ENCODE data around the gene PROB1.

PROB1 gene

GRCh38 chr5:139397921-139398320 lies 3.0 kb upstream of the PROB1 start:
- TF ChIP-seq CTCF (IDR thresholded peaks at IDR 0.05; ENCODE audit: low read depth, low read length) = no peak
- peak in 1 of 2 donors; percentile 29 for DNase-seq (ENCODE audit: low read depth in 2 of 2)
- H3K4me3 ChIP-seq (replicated peaks in 1 of 2; ENCODE audit: low read depth in 2 of 2, low read length in 2 of 2) = no peak overlapping the region

DNA sequence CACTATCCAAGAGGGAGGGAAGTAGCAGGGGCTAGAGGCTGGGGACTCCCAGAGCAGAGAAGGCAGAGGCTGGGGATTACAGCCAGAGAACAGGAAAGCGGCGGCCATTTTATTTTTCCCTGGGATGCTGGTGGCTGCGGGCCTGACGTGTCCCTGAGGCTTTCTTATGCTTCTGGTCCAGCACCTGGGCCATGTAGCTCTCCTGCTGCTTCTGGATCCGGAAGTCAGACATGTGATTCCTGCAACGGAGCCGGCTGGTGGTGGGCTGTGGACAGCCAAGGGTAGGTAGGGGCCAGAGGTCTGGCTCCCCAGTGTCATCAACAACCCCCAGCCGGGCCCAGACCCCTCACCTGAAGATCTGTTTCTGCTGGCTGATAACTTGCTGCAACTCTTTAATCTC lies 1.8 kb upstream of the PROB1 start:
- H3K4me3 ChIP-seq (replicated peaks in 1 of 2; ENCODE audit: low read depth in 2 of 2, low read length in 2 of 2) = no peak overlapping the region
- TF ChIP-seq CTCF (IDR thresholded peaks at IDR 0.05; ENCODE audit: low read depth, low read length) = no peak
- DNase-seq (ENCODE audit: low read depth in 2 of 2) = no peak

GRCh38 chr5:139395844-139396640 lies 1.1 kb upstream of the PROB1 start:
- no peak overlapping the region for H3K4me3 ChIP-seq (replicated peaks in 1 of 2; ENCODE audit: low read depth in 2 of 2, low read length in 2 of 2)
- TF ChIP-seq CTCF (IDR thresholded peaks at IDR 0.05; ENCODE audit: low read depth, low read length) = no peak
- peak in 1 of 2 donors; percentile 36 for DNase-seq (ENCODE audit: low read depth in 2 of 2)

GRCh38 chr5:139394123-139394653 lies 716 bp downstream of the PROB1 start:
- peak; percentile 29 for TF ChIP-seq CTCF (IDR thresholded peaks at IDR 0.05; ENCODE audit: low read depth, low read length)
- peak overlapping the region; percentile 29 to 41 for H3K4me3 ChIP-seq (replicated peaks in 1 of 2; ENCODE audit: low read depth in 2 of 2, low read length in 2 of 2)
- peak; percentile 25 to 35 for DNase-seq (ENCODE audit: low read depth in 2 of 2)

GRCh38 chr5:139393497-139394122 lies 1.3 kb downstream of the PROB1 start:
- TF ChIP-seq CTCF (IDR thresholded peaks at IDR 0.05; ENCODE audit: low read depth, low read length) = no peak
- DNase-seq (ENCODE audit: low read depth in 2 of 2) = no peak
- peak overlapping the region; percentile 18 to 28 for H3K4me3 ChIP-seq (replicated peaks in 1 of 2; ENCODE audit: low read depth in 2 of 2, low read length in 2 of 2)

- peak; percentile 34 for TF ChIP-seq CTCF (IDR thresholded peaks at IDR 0.05; ENCODE audit: low read depth, low read length)
- H3K4me3 ChIP-seq (replicated peaks in 1 of 2; ENCODE audit: low read depth in 2 of 2, low read length in 2 of 2) = peak overlapping the region in 1 of 2 donors; percentile 26
- peak in 1 of 2 donors; percentile 56 for DNase-seq (ENCODE audit: low read depth in 2 of 2)
Measured at GRCh38 chr5:139392678-139393496, 2.0 kb downstream of the PROB1 start.

Data from cardiac fibroblast (primary cell).